Natural killer cell (primary cell): ENCODE measurements around the gene CHD6. TPM values are rescaled to one million over a fixed set of nuclear protein-coding genes. Genes with fewer than 3 reads are reported as not detected.

ENCODE experiments used
- ATAC-seq, 3 donors: fragments of 150-1000 bp in 2 of 3; fragments of 200-7000 bp in 1 of 3; cut with Tn5 transposase; 1 replicate in 1 of 3; 2 replicates in 2 of 3; pipeline ENCODE4 v1.10.0; 2021; ENCODE audit warnings: mild to moderate bottlenecking in 2 of 3, moderate library complexity in 2 of 3
- DNase-seq, 2 donors: peaks; one replicate each; pipeline versions ENCODE4 v3.0.0 to v3.0.0-alpha.2; 2013 to 2021; ENCODE audit warnings: mixed read lengths in 1 of 2
- H3K27ac ChIP-seq: one replicate; pipeline ENCODE4 v1.5.1; 2013; ENCODE audit warnings: mild to moderate bottlenecking, low read length
- H3K27me3 ChIP-seq: one replicate; pipeline ENCODE4 v1.6.1; 2013; ENCODE audit warnings: low read length; ENCODE audit not compliant: control insufficient read depth, insufficient read depth
- H3K36me3 ChIP-seq: one replicate; pipeline ENCODE4 v1.6.1; 2013; ENCODE audit warnings: low read length; ENCODE audit not compliant: control insufficient read depth, insufficient read depth
- H3K4me1 ChIP-seq: one replicate; pipeline ENCODE4 v1.6.1; 2013; ENCODE audit warnings: low read length; ENCODE audit not compliant: control insufficient read depth, insufficient read depth
- H3K4me3 ChIP-seq: one replicate; pipeline ENCODE4 v1.5.1; 2013; ENCODE audit warnings: low read length
- H3K9me3 ChIP-seq: one replicate; pipeline ENCODE4 v1.6.1; 2013; ENCODE audit warnings: low read length; ENCODE audit not compliant: control insufficient read depth, insufficient read depth
- H3K27ac Mint-ChIP-seq, 2 donors: one replicate each; pipeline ENCODE4 v1.8.0; 2022; ENCODE audit warnings: mild to moderate bottlenecking in 2 of 2, mixed read lengths in 2 of 2, moderate library complexity in 1 of 2
- H3K27me3 Mint-ChIP-seq, 2 donors: one replicate each; pipeline ENCODE4 v1.8.0; 2022; ENCODE audit warnings: low read depth in 2 of 2, mixed read lengths in 2 of 2
- H3K36me3 Mint-ChIP-seq: one replicate; pipeline ENCODE4 v1.8.0; 2022; ENCODE audit warnings: mixed read lengths
- H3K4me1 Mint-ChIP-seq, 2 donors: one replicate each; pipeline ENCODE4 v1.8.0; 2022; ENCODE audit warnings: mixed read lengths in 2 of 2
- H3K4me3 Mint-ChIP-seq: one replicate; pipeline ENCODE4 v1.8.0; 2022; ENCODE audit warnings: mild to moderate bottlenecking, moderate library complexity, mixed read lengths
- H3K9me3 Mint-ChIP-seq, 2 donors: one replicate each; pipeline ENCODE4 v1.8.0; 2022; ENCODE audit warnings: mixed read lengths in 2 of 2
- WGBS: methylation state at CpG from one replicate; pipeline ENCODE4 v1.1.7; 2013; ENCODE audit warnings: missing lambda C conversion rate; ENCODE audit not compliant: insufficient coverage; 5-methylcytosine and 5-hydroxymethylcytosine counted together
- intact Hi-C: fragments of 100-400 bp; cut with micrococcal nuclease; formaldehyde crosslinking; loops from one replicate; pipeline ENCODE4 v1.14.2; 2022
- total RNA-seq, 4 donors: library from RNA; stranded (reverse); fragments of 120-200 nt in 1 of 4; gene quantifications; one replicate each; pipeline versions ENCODE4 v1.2.3 to v1.2.4, GENCODE V29; 2013 to 2022
- TF ChIP-seq, protein P1 (sequence below): fragments of 200-600 bp; IDR thresholded peaks from one replicate; pipeline ENCODE4 v1.8.0; 2022; ENCODE audit warnings: antibody characterized with exemption

Gene CHD6
- total RNA-seq, 3 donors from 2014 or later (not counting 1 experiment from before 2014, with no cell fraction given) = 82.8 to 96.6 (median 90.4) TPM

DNA sequence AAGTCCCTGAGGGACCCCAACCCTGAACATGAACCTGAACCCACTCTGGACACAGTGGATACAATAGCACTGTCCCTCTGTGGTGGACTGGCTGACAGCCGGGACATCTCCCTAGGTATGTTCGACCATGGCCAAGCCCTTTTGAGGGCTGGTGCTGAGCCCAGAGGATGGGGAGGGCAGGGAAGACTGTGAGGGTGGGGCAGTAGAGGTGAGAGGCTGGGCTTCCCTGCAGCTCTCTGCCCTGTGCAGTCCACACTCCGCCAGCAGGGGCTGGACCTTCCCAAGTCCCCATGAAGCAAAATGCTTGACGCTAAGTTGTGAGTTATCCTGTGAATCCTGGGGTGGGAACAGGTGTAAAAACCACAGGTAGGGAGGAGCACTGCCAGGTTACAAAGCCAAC lies 266.1 kb downstream of the CHD6 start:
- TF ChIP-seq, protein P1, sequence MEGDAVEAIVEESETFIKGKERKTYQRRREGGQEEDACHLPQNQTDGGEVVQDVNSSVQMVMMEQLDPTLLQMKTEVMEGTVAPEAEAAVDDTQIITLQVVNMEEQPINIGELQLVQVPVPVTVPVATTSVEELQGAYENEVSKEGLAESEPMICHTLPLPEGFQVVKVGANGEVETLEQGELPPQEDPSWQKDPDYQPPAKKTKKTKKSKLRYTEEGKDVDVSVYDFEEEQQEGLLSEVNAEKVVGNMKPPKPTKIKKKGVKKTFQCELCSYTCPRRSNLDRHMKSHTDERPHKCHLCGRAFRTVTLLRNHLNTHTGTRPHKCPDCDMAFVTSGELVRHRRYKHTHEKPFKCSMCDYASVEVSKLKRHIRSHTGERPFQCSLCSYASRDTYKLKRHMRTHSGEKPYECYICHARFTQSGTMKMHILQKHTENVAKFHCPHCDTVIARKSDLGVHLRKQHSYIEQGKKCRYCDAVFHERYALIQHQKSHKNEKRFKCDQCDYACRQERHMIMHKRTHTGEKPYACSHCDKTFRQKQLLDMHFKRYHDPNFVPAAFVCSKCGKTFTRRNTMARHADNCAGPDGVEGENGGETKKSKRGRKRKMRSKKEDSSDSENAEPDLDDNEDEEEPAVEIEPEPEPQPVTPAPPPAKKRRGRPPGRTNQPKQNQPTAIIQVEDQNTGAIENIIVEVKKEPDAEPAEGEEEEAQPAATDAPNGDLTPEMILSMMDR = no peak
- H3K36me3 Mint-ChIP-seq = no peaks in the 10 kb centered on the region
- H3K4me3 Mint-ChIP-seq = no peak overlapping the region
- H3K4me3 ChIP-seq = no peak overlapping the region
- no peak overlapping the region for H3K27ac ChIP-seq
- DNase-seq (no peak), ATAC-seq (no peak)
- H3K9me3 ChIP-seq = no peaks in the 10 kb centered on the region
- H3K27ac Mint-ChIP-seq = no peak overlapping the region
- H3K36me3 ChIP-seq = no peaks in the 10 kb centered on the region
- H3K27me3 Mint-ChIP-seq = peaks cover 0 to 4% of the 10 kb centered on the region in 2 donors
- no peaks in the 10 kb centered on the region for H3K9me3 Mint-ChIP-seq
- H3K27me3 ChIP-seq = no peaks in the 10 kb centered on the region
- intact Hi-C loops = no loop called here
- WGBS = 88% methylated on average over 4 of the region's 4 CpGs
- H3K4me1 Mint-ChIP-seq = peaks cover 0 to 5% of the 10 kb centered on the region in 2 donors
- no peaks in the 10 kb centered on the region for H3K4me1 ChIP-seq
